Measurements from ENCODE around the gene SCUBE3.

GRCh38 chr6:35273822-35274559 lies 60.2 kb downstream of the SCUBE3 start:
- no peak for TF ChIP-seq EZH2 (IDR thresholded peaks at IDR 0.05; ENCODE audit: insufficient read depth, poor library complexity, severe bottlenecking)
- TF ChIP-seq EZH2phosphoT487 (IDR thresholded peaks at IDR 0.05; ENCODE audit: insufficient read depth, low read depth): no peak

Measured in GM23248 (cell line).